ENCODE data around the gene C19orf53. TPM values are rescaled to one million over a fixed set of nuclear protein-coding genes. Genes with fewer than 3 reads are reported as not detected.

C19orf53 gene
- polyA plus RNA-seq, 3 donors, result 125 to 156 (median 132) TPM

DNA sequence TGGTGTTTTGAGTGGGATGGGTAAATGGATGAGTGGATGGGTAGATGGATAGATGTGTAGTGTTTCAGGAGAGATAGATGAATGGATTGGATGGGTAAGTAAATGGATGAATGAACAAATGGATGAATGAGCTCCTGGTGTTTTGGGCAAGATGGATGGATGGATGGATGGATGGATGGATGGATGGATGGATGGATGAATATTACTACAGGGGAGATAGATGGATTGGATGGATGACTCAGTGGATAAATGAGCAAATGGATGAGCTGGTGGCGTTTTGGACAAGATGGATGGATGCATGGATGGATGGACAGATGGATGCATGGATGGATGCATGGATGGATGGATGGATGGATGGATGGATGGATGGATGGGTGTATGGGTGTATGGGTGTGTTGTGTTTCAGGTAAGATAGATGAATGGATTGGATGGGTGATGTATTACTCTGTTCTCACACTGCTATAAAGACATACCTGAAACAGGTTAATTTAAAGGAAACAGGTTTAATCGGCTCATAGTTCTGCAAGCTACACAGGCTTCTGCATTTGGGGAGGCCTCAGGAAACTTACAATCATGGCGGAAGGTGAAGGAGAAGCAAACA is 33.3 kb downstream of the C19orf53 start:
- Histone ChIP-seq H3K27me3 (ENCODE audit: control insufficient read depth in 2 of 2, insufficient read depth in 2 of 2, low read length in 2 of 2) (no peaks in the 10 kb centered on the region), H3K9ac (ENCODE audit: insufficient read depth, low read length, poor library complexity, severe bottlenecking) (no peak overlapping the region), H3K79me2 (ENCODE audit: insufficient read depth, low read length) (no peaks in the 10 kb centered on the region), H4K20me1 (ENCODE audit: insufficient read depth, low read length) (no peaks in the 10 kb centered on the region), H3K4me3 (replicated peaks in 1 of 3; ENCODE audit: low read depth in 2 of 3, low read length in 3 of 3) (no peak overlapping the region), H2AFZ (ENCODE audit: insufficient read depth, low read depth, low read length, poor library complexity, severe bottlenecking) (no peak overlapping the region), H3K4me1 (ENCODE audit: control insufficient read depth in 1 of 2, insufficient read depth in 2 of 2, low read length in 2 of 2) (no peaks in the 10 kb centered on the region), H3K27ac (ENCODE audit: low read depth in 1 of 2, low read length in 2 of 2) (no peak overlapping the region), H3K36me3 (replicated peaks in 1 of 2; ENCODE audit: control insufficient read depth in 1 of 2, insufficient read depth in 2 of 2, low read length in 2 of 2) (peaks cover 6 to 24% of the 10 kb centered on the region in 2 donors), H3K4me2 (replicated peaks; ENCODE audit: extremely low read depth, low read length, poor library complexity, severe bottlenecking) (no peak overlapping the region), H3K9me3 (replicated peaks in 1 of 2; ENCODE audit: control insufficient read depth in 1 of 2, insufficient read depth in 1 of 2, low read length in 2 of 2) (no peaks in the 10 kb centered on the region)
- no peak overlapping the region for H3K4me3 Mint-ChIP-seq
- H3K36me3 Mint-ChIP-seq, result peaks cover 14 to 35% of the 10 kb centered on the region in 2 donors
- DNase-seq, result no peak
- no peaks in the 10 kb centered on the region for H3K4me1 Mint-ChIP-seq
- H3K27me3 Mint-ChIP-seq (ENCODE audit: low read depth in 3 of 3), result no peaks in the 10 kb centered on the region
- no peak overlapping the region for H3K27ac Mint-ChIP-seq
- 93% methylated on average over 3 of the region's 3 CpGs for WGBS (ENCODE audit: insufficient coverage)
- TF ChIP-seq, protein P1, sequence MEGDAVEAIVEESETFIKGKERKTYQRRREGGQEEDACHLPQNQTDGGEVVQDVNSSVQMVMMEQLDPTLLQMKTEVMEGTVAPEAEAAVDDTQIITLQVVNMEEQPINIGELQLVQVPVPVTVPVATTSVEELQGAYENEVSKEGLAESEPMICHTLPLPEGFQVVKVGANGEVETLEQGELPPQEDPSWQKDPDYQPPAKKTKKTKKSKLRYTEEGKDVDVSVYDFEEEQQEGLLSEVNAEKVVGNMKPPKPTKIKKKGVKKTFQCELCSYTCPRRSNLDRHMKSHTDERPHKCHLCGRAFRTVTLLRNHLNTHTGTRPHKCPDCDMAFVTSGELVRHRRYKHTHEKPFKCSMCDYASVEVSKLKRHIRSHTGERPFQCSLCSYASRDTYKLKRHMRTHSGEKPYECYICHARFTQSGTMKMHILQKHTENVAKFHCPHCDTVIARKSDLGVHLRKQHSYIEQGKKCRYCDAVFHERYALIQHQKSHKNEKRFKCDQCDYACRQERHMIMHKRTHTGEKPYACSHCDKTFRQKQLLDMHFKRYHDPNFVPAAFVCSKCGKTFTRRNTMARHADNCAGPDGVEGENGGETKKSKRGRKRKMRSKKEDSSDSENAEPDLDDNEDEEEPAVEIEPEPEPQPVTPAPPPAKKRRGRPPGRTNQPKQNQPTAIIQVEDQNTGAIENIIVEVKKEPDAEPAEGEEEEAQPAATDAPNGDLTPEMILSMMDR (IDR thresholded peaks at IDR 0.05), result no peak
- H3K9me3 Mint-ChIP-seq, result peaks cover 0 to 2% (median 0%) of the 10 kb centered on the region in 7 donors
- intact Hi-C loops (cut with micrococcal nuclease), result no loop called here

DNA sequence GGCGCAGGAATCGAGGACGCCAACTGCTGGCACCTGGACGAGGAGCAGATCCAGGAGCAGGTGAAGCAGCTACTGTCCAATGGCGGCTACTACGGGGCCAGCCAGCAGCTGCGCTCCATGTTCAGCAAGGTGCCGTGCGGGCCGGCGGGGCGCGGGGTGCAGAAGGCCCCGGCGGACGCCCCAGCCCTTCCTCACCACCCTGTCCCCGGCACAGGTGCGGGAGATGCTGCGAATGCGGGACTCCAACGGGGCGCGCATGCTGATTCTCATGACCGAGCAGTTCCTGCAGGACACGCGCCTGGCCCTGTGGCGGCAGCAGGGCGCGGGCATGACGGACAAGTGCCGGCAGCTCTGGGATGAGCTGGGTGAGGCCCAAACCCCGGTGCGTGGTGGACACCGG is 34.6 kb downstream of the C19orf53 start:
- Mint-ChIP-seq H3K4me3 (no peak overlapping the region), H3K27ac (no peak overlapping the region)

More for the DNA sequence above, 34.6 kb downstream of the C19orf53 start:
- H3K9me3 ChIP-seq (replicated peaks in 1 of 2; ENCODE audit: control insufficient read depth in 1 of 2, insufficient read depth in 1 of 2, low read length in 2 of 2), result no peaks in the 10 kb centered on the region
- Mint-ChIP-seq H3K9me3 (peaks cover 0 to 3% (median 0%) of the 10 kb centered on the region in 7 donors), H3K4me1 (peaks cover 6% of the 10 kb centered on the region), H3K36me3 (peaks cover 22 to 43% of the 10 kb centered on the region in 2 donors), H3K27me3 (ENCODE audit: low read depth in 3 of 3) (no peaks in the 10 kb centered on the region)
- no peak overlapping the region for H3K4me3 ChIP-seq (replicated peaks in 1 of 3; ENCODE audit: low read depth in 2 of 3, low read length in 3 of 3)
- H3K4me2 ChIP-seq (replicated peaks; ENCODE audit: extremely low read depth, low read length, poor library complexity, severe bottlenecking), result no peak overlapping the region
- peaks cover 6 to 29% of the 10 kb centered on the region in 2 donors for H3K36me3 ChIP-seq (replicated peaks in 1 of 2; ENCODE audit: control insufficient read depth in 1 of 2, insufficient read depth in 2 of 2, low read length in 2 of 2)
- H2AFZ ChIP-seq (ENCODE audit: insufficient read depth, low read depth, low read length, poor library complexity, severe bottlenecking), result no peak overlapping the region
- no peak overlapping the region for H3K27ac ChIP-seq (ENCODE audit: low read depth in 1 of 2, low read length in 2 of 2)
- no peak overlapping the region for H3K9ac ChIP-seq (ENCODE audit: insufficient read depth, low read length, poor library complexity, severe bottlenecking)
- no peaks in the 10 kb centered on the region for H4K20me1 ChIP-seq (ENCODE audit: insufficient read depth, low read length)
- intact Hi-C loops (cut with micrococcal nuclease), result no loop called here
- TF ChIP-seq, protein P1 (IDR thresholded peaks at IDR 0.05), result no peak
- no peaks in the 10 kb centered on the region for H3K79me2 ChIP-seq (ENCODE audit: insufficient read depth, low read length)
- H3K27me3 ChIP-seq (ENCODE audit: control insufficient read depth in 2 of 2, insufficient read depth in 2 of 2, low read length in 2 of 2), result no peaks in the 10 kb centered on the region
- WGBS (ENCODE audit: insufficient coverage), result 97% methylated on average over 32 of the region's 34 CpGs
- H3K4me1 ChIP-seq (ENCODE audit: control insufficient read depth in 1 of 2, insufficient read depth in 2 of 2, low read length in 2 of 2), result peaks cover 0 to 1% of the 10 kb centered on the region in 2 donors
- DNase-seq, result no peak
